ENCODE data around the gene ANKRD28. TPM values are rescaled to one million over a fixed set of nuclear protein-coding genes. Genes with fewer than 3 reads are reported as not detected.
A peak's percentile ranks its signal among the peaks of the same experiment; 100 is the strongest.

ANKRD28 gene
- total RNA-seq, 4 donors from 2014 or later, result 39.0 to 81.1 (median 49.5) TPM

DNA sequence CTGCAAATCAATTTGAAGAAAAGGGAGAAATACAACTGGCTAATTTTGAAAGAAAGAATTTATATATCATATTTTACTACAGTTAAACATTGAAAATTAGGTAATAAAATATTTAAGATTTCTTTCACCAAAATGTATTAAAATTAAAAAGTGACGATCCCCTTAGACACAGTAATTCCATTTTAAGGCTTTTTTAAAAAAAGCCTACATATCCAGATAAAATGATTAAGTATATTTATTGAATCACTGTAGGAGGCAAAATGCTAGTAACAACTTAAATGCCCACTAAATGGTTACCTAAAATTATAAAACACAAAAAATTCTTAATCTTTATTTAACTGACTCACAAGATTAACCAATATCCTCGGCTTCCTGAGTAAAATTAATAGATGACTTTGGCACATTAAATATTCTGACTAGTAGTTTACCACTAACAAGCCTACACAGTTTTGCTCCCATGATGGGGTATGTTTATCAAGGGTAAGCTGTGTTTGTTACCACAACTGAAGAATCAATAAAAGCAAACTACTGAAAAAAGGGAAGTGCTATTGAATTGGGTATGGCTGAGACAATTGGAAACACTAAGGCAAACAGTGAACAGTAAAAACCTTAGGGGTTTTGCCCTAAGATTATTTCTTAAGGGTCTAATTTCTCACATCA lies 28.4 kb downstream of the ANKRD28 start:
- no peak for DNase-seq
- Histone ChIP-seq H3K27ac (peak overlapping the region; percentile 13 to 49 (median 29)), H3K36me3 (peaks cover 0 to 6% (median under 1%) of the 10 kb centered on the region in 4 donors), H3K4me1 (peaks cover 3 to 22% (median 12%) of the 10 kb centered on the region in 4 donors), H3K27me3 (no peaks in the 10 kb centered on the region), H3K9me3 (no peaks in the 10 kb centered on the region), H3K4me3 (no peak overlapping the region)
- 78 to 79% methylated on average over 2 of the region's 2 CpGs for WGBS, 2 donors (ENCODE audit: low coverage in 1 of 2)
- TF ChIP-seq, protein P1, sequence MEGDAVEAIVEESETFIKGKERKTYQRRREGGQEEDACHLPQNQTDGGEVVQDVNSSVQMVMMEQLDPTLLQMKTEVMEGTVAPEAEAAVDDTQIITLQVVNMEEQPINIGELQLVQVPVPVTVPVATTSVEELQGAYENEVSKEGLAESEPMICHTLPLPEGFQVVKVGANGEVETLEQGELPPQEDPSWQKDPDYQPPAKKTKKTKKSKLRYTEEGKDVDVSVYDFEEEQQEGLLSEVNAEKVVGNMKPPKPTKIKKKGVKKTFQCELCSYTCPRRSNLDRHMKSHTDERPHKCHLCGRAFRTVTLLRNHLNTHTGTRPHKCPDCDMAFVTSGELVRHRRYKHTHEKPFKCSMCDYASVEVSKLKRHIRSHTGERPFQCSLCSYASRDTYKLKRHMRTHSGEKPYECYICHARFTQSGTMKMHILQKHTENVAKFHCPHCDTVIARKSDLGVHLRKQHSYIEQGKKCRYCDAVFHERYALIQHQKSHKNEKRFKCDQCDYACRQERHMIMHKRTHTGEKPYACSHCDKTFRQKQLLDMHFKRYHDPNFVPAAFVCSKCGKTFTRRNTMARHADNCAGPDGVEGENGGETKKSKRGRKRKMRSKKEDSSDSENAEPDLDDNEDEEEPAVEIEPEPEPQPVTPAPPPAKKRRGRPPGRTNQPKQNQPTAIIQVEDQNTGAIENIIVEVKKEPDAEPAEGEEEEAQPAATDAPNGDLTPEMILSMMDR (IDR thresholded peaks at IDR 0.05), result no peak
- TF ChIP-seq EP300 (IDR thresholded peaks at IDR 0.05; ENCODE audit: low read depth), result no peak
- TF ChIP-seq POLR2A (IDR thresholded peaks at IDR 0.05), result no peak
- TF ChIP-seq POLR2AphosphoS5 (IDR thresholded peaks at IDR 0.05), result no peak
- intact Hi-C loops (cut with DNase I; ENCODE audit: low total_unique reads), result no loop called here
- in situ Hi-C loops (cut with MboI; ENCODE audit: low pct_ligation_motif_present in 1 of 4, low pct_unique_long_range_greater_than_20kb in 1 of 4, low sequenced_read_pairs in 3 of 4), result no loop called here

DNA sequence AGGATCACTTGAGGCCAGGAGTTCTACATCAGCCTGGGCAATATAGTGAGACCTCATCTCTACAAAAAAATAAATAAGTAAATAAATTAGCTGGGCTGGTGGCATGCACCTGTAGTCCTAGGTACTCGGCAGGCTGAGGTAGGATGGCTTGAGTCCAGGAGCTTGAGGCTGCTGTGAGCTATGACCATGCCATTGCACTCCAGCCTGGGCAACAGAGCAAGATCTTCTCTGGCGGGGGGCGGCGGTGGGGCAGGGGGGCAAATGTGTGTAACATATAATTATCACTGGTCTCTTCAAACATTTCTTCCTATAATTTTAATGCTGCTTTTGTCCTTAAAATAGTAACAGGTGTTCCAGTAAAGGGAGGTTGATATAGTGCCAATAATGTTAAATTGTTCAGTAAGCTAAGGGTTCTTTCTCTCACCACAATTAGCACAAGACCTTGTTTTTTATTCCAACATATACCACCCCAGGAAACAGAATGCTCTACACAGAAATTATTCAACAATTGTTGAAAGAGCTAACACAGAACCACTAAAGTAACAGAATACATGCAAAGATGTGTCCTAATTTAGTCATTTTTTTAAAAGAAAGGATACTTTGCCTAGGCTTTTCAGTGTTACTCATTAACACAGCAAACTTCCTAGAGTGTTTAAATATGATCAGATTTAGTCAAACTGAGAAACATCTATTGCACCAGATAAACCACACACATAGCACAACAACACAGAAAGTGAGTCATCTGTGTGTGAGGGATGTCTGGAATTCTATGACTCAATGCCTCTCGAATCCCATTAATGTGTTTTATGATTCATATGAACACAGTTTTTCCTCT lies 29.1 kb downstream of the ANKRD28 start:
- no peak for DNase-seq
- no peaks in the 10 kb centered on the region for H3K27me3 ChIP-seq
- H3K4me3 ChIP-seq, result no peak overlapping the region
- H3K9me3 ChIP-seq, result no peaks in the 10 kb centered on the region
- H3K36me3 ChIP-seq, result peaks cover 0 to 10% (median 3%) of the 10 kb centered on the region in 4 donors
- intact Hi-C loops (cut with DNase I; ENCODE audit: low total_unique reads), result no loop called here
- H3K27ac ChIP-seq, result peak overlapping the region; percentile 19 to 69 (median 48)
- H3K4me1 ChIP-seq, result peaks cover 3 to 22% (median 12%) of the 10 kb centered on the region in 4 donors
- in situ Hi-C loops (cut with MboI; ENCODE audit: low pct_ligation_motif_present in 1 of 4, low pct_unique_long_range_greater_than_20kb in 1 of 4, low sequenced_read_pairs in 3 of 4), result no loop called here
- TF ChIP-seq POLR2AphosphoS5 (IDR thresholded peaks at IDR 0.05) (peak; percentile 59 to 79 (median 78)), POLR2A (IDR thresholded peaks at IDR 0.05) (no peak)
- 75% methylated on average over 5 of the region's 5 CpGs for WGBS, 2 donors (ENCODE audit: low coverage in 1 of 2)

DNA sequence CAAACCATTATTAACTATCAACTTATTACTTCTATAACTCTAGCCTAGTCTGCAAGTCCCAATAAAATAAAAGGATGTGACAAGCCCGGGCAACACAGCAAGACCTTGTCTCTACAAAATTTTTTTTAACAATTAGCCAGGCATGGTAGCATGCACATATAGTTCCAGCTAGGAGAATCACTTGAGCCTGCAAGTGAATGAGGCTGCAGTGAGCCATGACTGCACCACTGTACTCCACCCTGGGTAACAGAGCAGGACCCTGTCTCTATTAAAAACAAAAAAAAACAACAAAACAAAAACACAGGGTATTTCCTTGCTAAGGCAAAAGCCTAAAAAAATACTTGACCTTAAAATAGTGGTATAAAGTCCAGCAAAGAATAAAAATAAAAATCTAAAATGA lies 31.4 kb downstream of the ANKRD28 start:
- Histone ChIP-seq H3K27ac (no peak overlapping the region), H3K4me1 (peaks cover 3 to 22% (median 12%) of the 10 kb centered on the region in 4 donors), H3K4me3 (no peak overlapping the region), H3K9me3 (no peaks in the 10 kb centered on the region), H3K27me3 (no peaks in the 10 kb centered on the region), H3K36me3 (peaks cover 0 to 10% (median 3%) of the 10 kb centered on the region in 4 donors)
- in situ Hi-C loops (cut with MboI; ENCODE audit: low pct_ligation_motif_present in 1 of 4, low pct_unique_long_range_greater_than_20kb in 1 of 4, low sequenced_read_pairs in 3 of 4), result no loop called here
- WGBS, 2 donors (ENCODE audit: low coverage in 1 of 2), result 93 to 100% methylated on average over 1 of the region's 1 CpG
- intact Hi-C loops (cut with DNase I; ENCODE audit: low total_unique reads), result no loop called here
- no peak for DNase-seq
- TF ChIP-seq, protein P1 (IDR thresholded peaks at IDR 0.05), result no peak
- TF ChIP-seq EP300 (IDR thresholded peaks at IDR 0.05; ENCODE audit: low read depth), result no peak
- TF ChIP-seq POLR2A (IDR thresholded peaks at IDR 0.05), result no peak
- TF ChIP-seq POLR2AphosphoS5 (IDR thresholded peaks at IDR 0.05), result no peak

DNA sequence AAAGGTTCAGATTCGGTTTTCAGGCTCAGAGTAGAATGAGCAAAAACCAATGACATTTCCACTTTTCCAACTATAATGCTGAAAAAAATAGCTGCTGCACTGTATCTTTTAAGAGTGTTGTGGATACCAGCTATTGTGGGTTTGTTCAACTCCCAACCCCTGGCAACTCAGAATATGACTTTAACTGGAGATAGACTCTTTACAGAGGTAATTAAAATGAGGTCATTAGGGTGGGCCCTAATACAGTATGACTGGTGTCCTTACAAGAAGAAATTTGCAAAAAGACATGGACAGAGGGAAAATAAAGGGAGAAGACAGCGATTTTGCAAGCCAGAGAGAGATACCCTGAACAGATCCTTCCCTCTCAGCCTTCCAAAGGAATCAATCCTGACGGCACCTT lies 39.5 kb downstream of the ANKRD28 start:
- no peak overlapping the region for H3K4me3 ChIP-seq
- no peaks in the 10 kb centered on the region for H3K9me3 ChIP-seq
- intact Hi-C loops (cut with DNase I; ENCODE audit: low total_unique reads), result no loop called here
- no peaks in the 10 kb centered on the region for H3K36me3 ChIP-seq
- no peak for DNase-seq
- 94 to 100% methylated on average over 1 to 3 of the region's 3 CpGs for WGBS, 2 donors (ENCODE audit: low coverage in 1 of 2)
- in situ Hi-C loops (cut with MboI; ENCODE audit: low pct_ligation_motif_present in 1 of 4, low pct_unique_long_range_greater_than_20kb in 1 of 4, low sequenced_read_pairs in 3 of 4), result no loop called here
- peak overlapping the region in 1 of 4 donors; percentile 10 for H3K27ac ChIP-seq
- peaks cover 0 to 9% (median under 1%) of the 10 kb centered on the region in 4 donors for H3K4me1 ChIP-seq
- H3K27me3 ChIP-seq, result no peaks in the 10 kb centered on the region
- no peak for TF ChIP-seq EP300 (IDR thresholded peaks at IDR 0.05; ENCODE audit: low read depth)
- TF ChIP-seq, protein P1 (IDR thresholded peaks at IDR 0.05), result no peak

All from transverse colon (tissue), 4 donors.